ENCODE measurements around the gene NUTF2. TPM values are rescaled to one million over a fixed set of nuclear protein-coding genes. Genes with fewer than 3 reads are reported as not detected.

Gene NUTF2
- total RNA-seq, 4 donors from 2014 or later: 60.1 to 210 (median 114) TPM

GRCh38 chr16:67803894-67804293 is 42.8 kb upstream of the NUTF2 start:
- ATAC-seq: no peak
- Histone ChIP-seq H3K4me1 (peaks cover 55 to 59% of the 10 kb centered on the region in 2 donors), H3K27me3 (no peaks in the 10 kb centered on the region), H3K36me3 (peaks cover 0 to 18% of the 10 kb centered on the region in 2 donors), H3K4me3 (no peak overlapping the region), H3K9me3 (no peaks in the 10 kb centered on the region), H3K27ac (peak overlapping the region; percentile 92 to 99 (median 97))
- in situ Hi-C loops (cut with MboI; ENCODE audit: low sequenced_read_pairs in 4 of 4): loop anchor here in 2 of 4 donors (25.0 kb wide), 2 partner anchors 233 to 433 kb away; partner anchors contain the start of genes ESRP2 (in 1 of the 2) and PLA2G15 (in 1 of the 2)
- TF ChIP-seq POLR2A (IDR thresholded peaks at IDR 0.05): no peak
- TF ChIP-seq CTCF (IDR thresholded peaks at IDR 0.05 in 4 of 5, conservative IDR thresholded peaks at IDR 0.05 in 1 of 5): no peak
- no peak for DNase-seq
- intact Hi-C loops (cut with DNase I; ENCODE audit: low total_unique reads): loop anchor here (10.0 kb wide), 1 partner anchor 279 kb away; the partner anchor contains the start of gene RIPOR1

GRCh38 chr16:67804853-67805542 is 41.7 kb upstream of the NUTF2 start:
- Histone ChIP-seq H3K36me3 (peaks cover 0 to 18% of the 10 kb centered on the region in 2 donors), H3K9me3 (no peaks in the 10 kb centered on the region), H3K27ac (peak overlapping the region; percentile 92 to 99 (median 97)), H3K4me1 (peaks cover 47 to 51% of the 10 kb centered on the region in 2 donors), H3K4me3 (peak overlapping the region; percentile 86 to 99 (median 96)), H3K27me3 (no peaks in the 10 kb centered on the region)
- TF ChIP-seq POLR2A (IDR thresholded peaks at IDR 0.05) (peak in 1 of 2 donors; percentile 33), CTCF (IDR thresholded peaks at IDR 0.05 in 4 of 5, conservative IDR thresholded peaks at IDR 0.05 in 1 of 5) (no peak)
- intact Hi-C loops (cut with DNase I; ENCODE audit: low total_unique reads) (loop anchor here (10.0 kb wide), 1 partner anchor 280 kb away; the partner anchor contains the start of gene RIPOR1), in situ Hi-C loops (cut with MboI; ENCODE audit: low sequenced_read_pairs in 4 of 4) (loop anchor here in 2 of 4 donors (25.0 kb wide), 2 partner anchors 232 to 432 kb away; partner anchors contain the start of genes ESRP2 (in 1 of the 2) and PLA2G15 (in 1 of the 2))
- no peak for DNase-seq
- no peak for ATAC-seq

DNA sequence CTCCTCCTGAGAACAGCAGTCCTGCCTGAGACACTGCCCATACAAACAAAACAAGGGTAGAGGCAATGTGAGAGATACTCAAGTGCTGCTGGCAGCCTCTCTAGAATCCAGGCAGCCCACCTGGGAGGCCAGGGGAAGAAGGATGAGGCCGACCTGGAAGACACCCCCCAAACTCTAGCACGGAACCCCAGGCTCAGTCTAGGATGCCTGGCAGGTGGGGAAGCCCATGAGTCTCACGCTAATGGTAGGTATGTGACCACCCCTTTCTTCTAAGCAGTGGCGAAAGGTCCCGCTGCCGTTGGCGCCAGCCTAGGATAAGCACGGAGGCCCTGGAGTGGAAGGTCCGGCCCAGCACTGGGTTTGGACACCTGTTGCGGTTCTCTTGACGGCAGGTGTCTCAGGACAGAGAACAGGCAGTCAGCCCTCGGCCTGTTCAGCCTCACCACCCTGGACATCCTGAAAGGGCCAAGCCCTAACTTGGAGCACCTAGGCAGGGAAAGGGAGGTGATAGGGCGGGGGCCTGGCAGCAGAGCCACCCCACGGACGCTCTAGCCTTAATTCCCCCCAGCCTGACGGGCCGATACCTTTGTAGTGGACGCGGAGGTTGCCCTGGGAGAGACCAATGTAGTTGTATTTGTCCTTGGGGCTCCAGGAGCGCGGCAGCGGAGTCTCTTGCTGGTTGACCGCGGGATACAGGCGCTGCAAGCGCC is 40.9 kb upstream of the NUTF2 start:
- in situ Hi-C loops (cut with MboI; ENCODE audit: low sequenced_read_pairs in 4 of 4): loop anchor here in 2 of 4 donors (25.0 kb wide), 2 partner anchors 231 to 431 kb away; partner anchors contain the start of genes ESRP2 (in 1 of the 2) and PLA2G15 (in 1 of the 2)
- H3K4me1 ChIP-seq: peaks cover 38 to 42% of the 10 kb centered on the region in 2 donors

More for the DNA sequence above, 40.9 kb upstream of the NUTF2 start:
- peaks cover 0 to 18% of the 10 kb centered on the region in 2 donors for H3K36me3 ChIP-seq
- DNase-seq (peak in 1 of 2 donors; percentile 48), ATAC-seq (peak; percentile 5 to 16)
- no peak for TF ChIP-seq CTCF (IDR thresholded peaks at IDR 0.05 in 4 of 5, conservative IDR thresholded peaks at IDR 0.05 in 1 of 5)
- intact Hi-C loops (cut with DNase I; ENCODE audit: low total_unique reads): loop anchor here (2.0 to 10.0 kb wide), 3 partner anchors 41 to 281 kb away; partner anchors contain the start of genes CENPT, CTCF, NUTF2 and RIPOR1
- H3K9me3 ChIP-seq: no peaks in the 10 kb centered on the region
- peak overlapping the region; percentile 92 to 99 (median 97) for H3K27ac ChIP-seq
- H3K27me3 ChIP-seq: no peaks in the 10 kb centered on the region
- H3K4me3 ChIP-seq: peak overlapping the region; percentile 86 to 99 (median 96)
